HepG2 (cell line): ENCODE measurements around the gene PRR19. TPM values are rescaled to one million over a fixed set of nuclear protein-coding genes. Genes with fewer than 3 reads are reported as not detected.

Source experiments
- ARHGAP35 ChIP-seq: sonication (generic); formaldehyde crosslinking; IDR thresholded peaks from 2 replicates; pipeline ENCODE4 v1.9.0; 2022; ENCODE audit warnings: mild to moderate bottlenecking, inconsistent platforms, moderate library complexity, missing genetic modification reagents, borderline replicate concordance
- ARNTL ChIP-seq: sonication (generic); formaldehyde crosslinking; IDR thresholded peaks from 2 replicates; pipeline ENCODE4 v1.4.0; 2020; ENCODE audit warnings: mild to moderate bottlenecking, missing genetic modification reagents
- CSRNP1 ChIP-seq: sonication (generic); formaldehyde crosslinking; IDR thresholded peaks from 2 replicates; pipeline ENCODE4 v1.8.1; 2023; ENCODE audit warnings: mild to moderate bottlenecking, missing genetic modification reagents
- KLF16 ChIP-seq, 2 experiments: sonication (generic) in 1 of 2; formaldehyde crosslinking in 1 of 2; IDR thresholded peaks; 2 replicates each; pipeline versions ENCODE4 v1.6.1 to v1.8.0; 2016 to 2023; ENCODE audit warnings: missing genetic modification reagents in 2 of 2, missing compliant biosample characterization in 1 of 2
- SOX5 ChIP-seq: IDR thresholded peaks from 2 replicates; pipeline ENCODE4 v1.6.1; 2016; ENCODE audit warnings: borderline replicate concordance
- ZBTB14 ChIP-seq: sonication (generic); formaldehyde crosslinking; IDR thresholded peaks from 2 replicates; pipeline ENCODE4 v1.4.0; 2020; ENCODE audit warnings: missing genetic modification reagents
- ZNF280B ChIP-seq: sonication (generic); formaldehyde crosslinking; IDR thresholded peaks from 2 replicates; pipeline ENCODE4 v1.5.0; 2020; ENCODE audit warnings: missing genetic modification reagents, mild to moderate bottlenecking, borderline replicate concordance
- ZNF800 ChIP-seq: sonication (generic); formaldehyde crosslinking; IDR thresholded peaks from 2 replicates; pipeline ENCODE4 v1.4.0; 2020; ENCODE audit warnings: missing genetic modification reagents
- polyA plus RNA-seq, 8 experiments: library from polyadenylated mRNA; depleted of rRNA in 3 of 8; stranded (reverse) in 7 of 8; unstranded in 1 of 8; fragments of >200 nt; fragmentation: Illumina TruSeq in 4 of 8; extraction: Trizol in 4 of 8; gene quantifications; 2 replicates each; pipeline versions ENCODE4 v1.2.1 to v1.2.3, GENCODE V29; 2011 to 2016; ENCODE audit warnings: low read depth in 4 of 8, missing spikeins in 1 of 8, mixed read lengths in 1 of 8; ENCODE audit not compliant: insufficient read depth in 1 of 8
- total RNA-seq, 5 experiments: library from RNA; depleted of rRNA; stranded (reverse); fragments of >200 nt; fragmentation: Illumina TruSeq; extraction: Trizol; gene quantifications; 2 replicates each; pipeline ENCODE4 v1.2.3, GENCODE V29; 2016; ENCODE audit warnings: low read depth in 1 of 5

The PRR19 gene
- total and polyA plus RNA-seq, 2 of the 13 experiments (the other 11 are each of a cell fraction or from before 2014, with no cell fraction given) = 0.21 to 0.33 TPM

GRCh38 chr19:42270346-42271044, 31.4 kb upstream of the PRR19 start (continued):
- TF ChIP-seq CSRNP1 (CRISPR knock-in tag) (no peak), KLF16 (CRISPR knock-in tag; IDR thresholded peaks at IDR 0.05) (0 out of 4 replicates have a peak, but pooled peaks of 1 of the 2 experiments have one; percentile 24), ARNTL (no peak), ARHGAP35 (CRISPR knock-in tag) (no peak), SOX5 (no peak), ZNF280B (CRISPR knock-in tag) (no peak), ZBTB14 (peak; percentile 64; the same call in 1 of the 2 replicates), ZNF800 (CRISPR knock-in tag) (no peak)
